HEK293 (cell line): Measurements from ENCODE around the gene PHC1.

Source experiments
- BCL11A ChIP-seq: fragments of 450-650 bp; formaldehyde crosslinking; IDR thresholded peaks from 2 replicates; pipeline ENCODE4 v1.5.1; 2016; ENCODE audit warnings: low read depth, missing biosample characterization, missing genetic modification characterization
- FEZF1 ChIP-seq: fragments of 450-650 bp; formaldehyde crosslinking; IDR thresholded peaks from 2 replicates; pipeline ENCODE4 v1.5.1; 2016; ENCODE audit warnings: missing biosample characterization, missing genetic modification characterization
- HIC1 ChIP-seq: fragments of 450-650 bp; formaldehyde crosslinking; IDR thresholded peaks from 2 replicates; pipeline ENCODE4 v1.5.1; 2016; ENCODE audit warnings: missing biosample characterization, missing genetic modification characterization
- IKZF3 ChIP-seq: fragments of 450-650 bp; IDR thresholded peaks from 2 replicates; pipeline ENCODE4 v1.5.0; 2018; ENCODE audit warnings: missing biosample characterization, mild to moderate bottlenecking, missing genetic modification characterization, moderate library complexity
- PRDM10 ChIP-seq: fragments of 450-650 bp; formaldehyde crosslinking; IDR thresholded peaks from 2 replicates; pipeline ENCODE4 v1.5.1; 2016; ENCODE audit warnings: missing biosample characterization, missing genetic modification characterization
- SETDB1 ChIP-seq: IDR thresholded peaks from one replicate; pipeline ENCODE4 v1.6.1; 2017; ENCODE audit warnings: mild to moderate bottlenecking, low read length, moderate library complexity, mixed read lengths; ENCODE audit not compliant: insufficient read length
- SP2 ChIP-seq: fragments of 450-650 bp; formaldehyde crosslinking; IDR thresholded peaks from 2 replicates; pipeline ENCODE4 v1.5.1; 2016; ENCODE audit warnings: missing biosample characterization, missing genetic modification characterization
- SP3 ChIP-seq: fragments of 450-650 bp; formaldehyde crosslinking; IDR thresholded peaks from 2 replicates; pipeline ENCODE4 v1.5.1; 2016; ENCODE audit warnings: missing biosample characterization, missing genetic modification characterization
- WT1 ChIP-seq: fragments of 450-650 bp; formaldehyde crosslinking; IDR thresholded peaks from 2 replicates; pipeline ENCODE4 v1.5.1; 2016; ENCODE audit warnings: missing biosample characterization, missing genetic modification characterization
- ZBTB11 ChIP-seq: fragments of 450-650 bp; formaldehyde crosslinking; conservative IDR thresholded peaks from 2 replicates; pipeline ENCODE4 v1.5.1; 2016; ENCODE audit warnings: low read depth, missing biosample characterization, missing genetic modification characterization
- ZBTB21 ChIP-seq: fragments of 450-650 bp; formaldehyde crosslinking; IDR thresholded peaks from 2 replicates; pipeline ENCODE4 v1.5.1; 2017; ENCODE audit warnings: missing biosample characterization, missing genetic modification characterization
- ZBTB26 ChIP-seq: fragments of 450-650 bp; formaldehyde crosslinking; optimal IDR thresholded peaks from 2 replicates; pipeline ENCODE3; 2016; ENCODE audit warnings: missing biosample characterization, mild to moderate bottlenecking, missing genetic modification characterization
- ZBTB8A ChIP-seq: fragments of 450-650 bp; formaldehyde crosslinking; IDR thresholded peaks from 2 replicates; pipeline ENCODE4 v1.5.1; 2016; ENCODE audit warnings: missing biosample characterization, missing genetic modification characterization
- ZEB2 ChIP-seq: fragments of 450-650 bp; formaldehyde crosslinking; IDR thresholded peaks from 2 replicates; pipeline ENCODE4 v1.5.1; 2016; ENCODE audit warnings: missing biosample characterization, missing genetic modification characterization
- ZNF132 ChIP-seq: fragments of 450-650 bp; formaldehyde crosslinking; IDR thresholded peaks from 2 replicates; pipeline ENCODE4 v1.5.1; 2017; ENCODE audit warnings: missing biosample characterization, missing genetic modification characterization, borderline replicate concordance
- ZNF335 ChIP-seq: fragments of 450-650 bp; formaldehyde crosslinking; conservative IDR thresholded peaks from 2 replicates; pipeline ENCODE4 v1.5.1; 2016; ENCODE audit warnings: missing biosample characterization, missing genetic modification characterization
- ZNF341 ChIP-seq: fragments of 450-650 bp; formaldehyde crosslinking; IDR thresholded peaks from 2 replicates; pipeline ENCODE4; 2016; ENCODE audit warnings: low read depth, missing biosample characterization, missing genetic modification characterization
- ZNF366 ChIP-seq: fragments of 450-650 bp; formaldehyde crosslinking; conservative IDR thresholded peaks from 2 replicates; pipeline ENCODE4 v1.5.1; 2016; ENCODE audit warnings: missing biosample characterization, missing genetic modification characterization
- ZNF501 ChIP-seq: fragments of 450-650 bp; formaldehyde crosslinking; IDR thresholded peaks from 2 replicates; pipeline ENCODE4 v1.5.1; 2016; ENCODE audit warnings: missing biosample characterization, missing genetic modification characterization
- ZNF600 ChIP-seq: fragments of 450-650 bp; formaldehyde crosslinking; IDR thresholded peaks from 2 replicates; pipeline ENCODE4 v1.5.1; 2016; ENCODE audit warnings: missing biosample characterization, missing genetic modification characterization
- ZNF623 ChIP-seq: fragments of 450-650 bp; formaldehyde crosslinking; IDR thresholded peaks from 2 replicates; pipeline ENCODE4 v1.5.1; 2016; ENCODE audit warnings: missing biosample characterization, missing genetic modification characterization
- ZNF639 ChIP-seq: fragments of 450-650 bp; formaldehyde crosslinking; IDR thresholded peaks from 2 replicates; pipeline ENCODE4 v1.5.1; 2016; ENCODE audit warnings: missing biosample characterization, missing genetic modification characterization
- ZNF692 ChIP-seq: fragments of 450-650 bp; formaldehyde crosslinking; IDR thresholded peaks from 2 replicates; pipeline ENCODE4 v1.5.1; 2016; ENCODE audit warnings: missing biosample characterization, missing genetic modification characterization
- ZNF76 ChIP-seq: fragments of 450-650 bp; formaldehyde crosslinking; IDR thresholded peaks from 2 replicates; pipeline ENCODE4; 2016; ENCODE audit warnings: low read depth, missing biosample characterization, missing genetic modification characterization, borderline replicate concordance
- ZNF776 ChIP-seq: fragments of 450-650 bp; formaldehyde crosslinking; IDR thresholded peaks from 2 replicates; pipeline ENCODE4 v1.5.0; 2017; ENCODE audit warnings: missing biosample characterization, missing genetic modification characterization, borderline replicate concordance

The PHC1 gene

GRCh38 chr12:8949342-8950220 lies 35.3 kb downstream of the PHC1 start, which contains the start of gene M6PR (continued):
- TF ChIP-seq ZNF76 (tag by site-specific recombination) (peak; percentile 91), BCL11A (tag by site-specific recombination) (peak; percentile 73; the same call in 1 of the 2 replicates), ZNF776 (no peak), SETDB1 (peak; percentile 25), ZBTB8A (tag by site-specific recombination) (peak; percentile 83), ZBTB11 (tag by site-specific recombination) (peak; percentile 90), SP3 (peak; percentile 88), PRDM10 (tag by site-specific recombination) (peak; percentile 63), IKZF3 (peak; percentile 17), ZBTB21 (tag by site-specific recombination) (0 out of 2 replicates have a peak, but pooled peaks have one; percentile 10), ZNF335 (peak; percentile 91), ZNF501 (tag by site-specific recombination) (peak; percentile 88), ZNF341 (tag by site-specific recombination) (peak; percentile 99), ZNF366 (tag by site-specific recombination) (0 out of 2 replicates have a peak, but pooled peaks have one; percentile 32), HIC1 (tag by site-specific recombination) (peak; percentile 80), WT1 (tag by site-specific recombination) (0 out of 2 replicates have a peak, but pooled peaks have one; percentile 9), ZEB2 (tag by site-specific recombination) (peak; percentile 61; the same call in 1 of the 2 replicates), ZNF639 (peak; percentile 15; the same call in 1 of the 2 replicates), ZNF132 (tag by site-specific recombination) (no peak), ZNF692 (tag by site-specific recombination) (peak; percentile 13; the same call in 1 of the 2 replicates), SP2 (tag by site-specific recombination) (peak; percentile 95), FEZF1 (peak; percentile 40), ZNF600 (tag by site-specific recombination) (peak; percentile 98), ZBTB26 (peak; percentile 97), ZNF623 (tag by site-specific recombination) (no peak)
